A549 treated with ZK216348 at 1 μM for 4 hours (cell line): Measurements from ENCODE around the gene SLC44A1. TPM values are rescaled to one million over a fixed set of nuclear protein-coding genes. Genes with fewer than 3 reads are reported as not detected.

Experiments used
- total RNA-seq: library from RNA; stranded (reverse); fragments of 200-300 nt; extraction: Qiagen RNA extraction; gene quantifications from 5 replicates; pipeline ENCODE4 v1.2.3, GENCODE V29; 2022; ENCODE audit warnings: low read depth

The SLC44A1 gene
- 20.0 to 38.9 TPM (median 30.8 TPM) in 5 replicates for total RNA-seq

GRCh38 chr9:105244003-105244733 lies at the start of gene SLC44A1:
Gene SLC44A1, plus strand, starts transcription at chr9:105244651. Its CDS starts 218 bp downstream, at chr9:105244869.

GRCh38 chr9:105447814-105448812 lies 203.7 kb downstream of the SLC44A1 start, which contains the start of gene FSD1L:
Gene FSD1L, plus strand, starts transcription at chr9:105448034. Its CDS starts 187 bp downstream, at chr9:105448221.

Other genes starting within 250 kb of the SLC44A1 start
- 2.7 to 6.0 TPM (median 4.5 TPM) in 5 replicates for gene FSD1L, start 203.4 kb downstream of the SLC44A1 start, total RNA-seq